ENCODE measurements around the gene PRICKLE4. TPM values are rescaled to one million over a fixed set of nuclear protein-coding genes. Genes with fewer than 3 reads are reported as not detected.

The PRICKLE4 gene
- polyA plus RNA-seq, 1 experiment, result 0.31 TPM

DNA sequence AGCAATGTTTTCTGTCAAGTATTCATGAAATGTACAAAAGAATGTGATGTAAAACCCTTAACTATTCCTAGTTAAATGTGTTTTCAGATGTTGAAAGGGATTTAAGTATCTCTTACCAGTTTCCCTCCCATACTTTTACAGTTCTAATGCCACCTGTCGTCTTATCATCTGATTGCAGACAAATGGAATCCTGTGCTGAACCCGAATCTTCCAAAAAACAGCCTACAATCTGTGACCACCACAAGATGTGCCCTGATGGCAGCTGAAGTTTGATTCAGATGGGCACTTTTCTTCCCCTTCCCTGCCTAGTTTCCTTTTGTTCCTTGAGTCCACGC lies 8.8 kb downstream of the PRICKLE4 start:
- TF ChIP-seq, protein P1, sequence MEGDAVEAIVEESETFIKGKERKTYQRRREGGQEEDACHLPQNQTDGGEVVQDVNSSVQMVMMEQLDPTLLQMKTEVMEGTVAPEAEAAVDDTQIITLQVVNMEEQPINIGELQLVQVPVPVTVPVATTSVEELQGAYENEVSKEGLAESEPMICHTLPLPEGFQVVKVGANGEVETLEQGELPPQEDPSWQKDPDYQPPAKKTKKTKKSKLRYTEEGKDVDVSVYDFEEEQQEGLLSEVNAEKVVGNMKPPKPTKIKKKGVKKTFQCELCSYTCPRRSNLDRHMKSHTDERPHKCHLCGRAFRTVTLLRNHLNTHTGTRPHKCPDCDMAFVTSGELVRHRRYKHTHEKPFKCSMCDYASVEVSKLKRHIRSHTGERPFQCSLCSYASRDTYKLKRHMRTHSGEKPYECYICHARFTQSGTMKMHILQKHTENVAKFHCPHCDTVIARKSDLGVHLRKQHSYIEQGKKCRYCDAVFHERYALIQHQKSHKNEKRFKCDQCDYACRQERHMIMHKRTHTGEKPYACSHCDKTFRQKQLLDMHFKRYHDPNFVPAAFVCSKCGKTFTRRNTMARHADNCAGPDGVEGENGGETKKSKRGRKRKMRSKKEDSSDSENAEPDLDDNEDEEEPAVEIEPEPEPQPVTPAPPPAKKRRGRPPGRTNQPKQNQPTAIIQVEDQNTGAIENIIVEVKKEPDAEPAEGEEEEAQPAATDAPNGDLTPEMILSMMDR (IDR thresholded peaks at IDR 0.05; ENCODE audit: insufficient read depth, low read depth, low read length), result no peak
- CTCF ChIA-PET, result interaction anchor here (0.9 to 3.9 kb wide), 3 partner anchors 11 to 254 kb away, joined by 3 to 26 read pairs (median 13); partner anchors contain the start of genes BYSL and MED20
- H3K36me3 ChIP-seq (ENCODE audit: control insufficient read depth, insufficient read depth, low read length), result no peaks in the 10 kb centered on the region; the same call in 1 of the 2 replicates
- POLR2A ChIA-PET, result no interaction called here
- H3K27me3 ChIP-seq (ENCODE audit: control insufficient read depth, insufficient read depth, low read length), result no peaks in the 10 kb centered on the region
- DNase-seq (ENCODE audit: low read depth), result no peak
- no peak overlapping the region for H3K4me3 ChIP-seq (ENCODE audit: low read depth, low read length)

DNA sequence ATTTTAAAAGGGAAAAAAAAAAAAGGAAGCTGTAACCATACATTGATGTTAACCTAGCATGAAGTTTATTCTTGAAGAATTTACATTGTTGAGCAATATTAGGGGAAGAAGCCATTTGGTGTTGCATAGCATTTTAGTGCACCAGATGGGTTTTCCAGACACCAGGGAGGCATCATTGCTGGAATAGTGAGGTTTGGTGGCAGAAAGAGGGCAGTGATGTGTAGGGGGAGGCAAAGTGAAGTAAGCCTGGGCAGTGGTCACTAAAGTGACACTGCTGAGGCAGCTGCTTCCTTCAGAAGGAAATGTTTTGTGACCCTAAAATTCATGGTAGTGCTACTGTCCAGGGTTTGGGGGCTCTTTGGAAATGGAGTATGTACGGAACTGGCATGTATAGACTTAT lies 9.5 kb downstream of the PRICKLE4 start:
- Histone ChIP-seq H3K4me3 (ENCODE audit: low read depth, low read length) (no peak overlapping the region), H3K27me3 (ENCODE audit: control insufficient read depth, insufficient read depth, low read length) (no peaks in the 10 kb centered on the region), H3K36me3 (ENCODE audit: control insufficient read depth, insufficient read depth, low read length) (no peaks in the 10 kb centered on the region; the same call in 1 of the 2 replicates)
- POLR2A ChIA-PET, result no interaction called here
- TF ChIP-seq, protein P1 (IDR thresholded peaks at IDR 0.05; ENCODE audit: insufficient read depth, low read depth, low read length), result no peak
- CTCF ChIA-PET, result interaction anchor here (2.4 to 3.9 kb wide), 2 partner anchors 11 to 132 kb away, joined by 13 to 26 read pairs; partner anchors contain the start of genes BYSL and MED20
- no peak for DNase-seq (ENCODE audit: low read depth)

DNA sequence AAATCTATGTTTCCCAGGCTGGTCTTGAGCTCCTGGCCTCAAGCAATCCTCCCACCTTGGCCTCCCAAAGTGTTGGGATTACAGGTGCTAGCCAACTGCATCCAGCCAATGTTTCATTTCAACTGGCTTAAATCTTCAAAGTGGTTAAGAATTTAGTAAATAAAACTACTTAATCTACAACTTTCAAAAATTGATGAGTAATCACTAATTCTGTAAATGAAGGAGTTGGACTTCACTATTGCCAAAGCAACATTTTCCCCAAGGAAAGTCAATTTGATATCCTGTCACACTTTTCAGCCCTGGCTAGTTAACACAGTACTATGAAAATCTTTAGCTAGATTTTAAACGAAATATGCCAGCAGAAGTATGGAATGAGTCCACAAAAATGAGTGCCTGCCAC lies 10.7 kb downstream of the PRICKLE4 start:
- TF ChIP-seq, protein P1 (IDR thresholded peaks at IDR 0.05; ENCODE audit: insufficient read depth, low read depth, low read length), result no peak
- Histone ChIP-seq H3K27me3 (ENCODE audit: control insufficient read depth, insufficient read depth, low read length) (no peaks in the 10 kb centered on the region), H3K4me3 (ENCODE audit: low read depth, low read length) (no peak overlapping the region), H3K36me3 (ENCODE audit: control insufficient read depth, insufficient read depth, low read length) (no peaks in the 10 kb centered on the region; the same call in 1 of the 2 replicates)
- CTCF ChIA-PET, result interaction anchor here (1.0 to 2.4 kb wide), 4 partner anchors 9 to 253 kb away, joined by 3 to 13 read pairs (median 4); no protein-coding TSS in a partner anchor
- POLR2A ChIA-PET, result no interaction called here
- no peak for DNase-seq (ENCODE audit: low read depth)

DNA sequence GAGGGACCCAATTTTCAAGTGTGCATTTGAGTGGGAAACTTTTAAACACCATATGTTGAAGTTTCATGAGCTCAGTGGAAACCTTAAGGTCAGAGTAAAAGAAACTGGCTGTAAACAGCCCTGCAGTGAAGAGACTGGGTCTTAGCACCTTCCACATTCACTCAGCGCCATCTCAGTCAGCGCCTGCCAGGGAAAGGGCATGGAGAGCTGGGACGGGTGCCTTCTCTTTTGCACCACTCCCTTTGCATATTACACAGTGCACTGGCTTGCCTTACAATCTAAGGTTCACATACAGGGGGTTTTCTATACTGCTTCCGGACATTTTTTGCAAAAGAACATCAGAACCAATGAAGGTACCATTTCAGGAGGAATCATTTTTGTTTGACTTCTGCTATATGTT lies 11.4 kb downstream of the PRICKLE4 start:
- DNase-seq (ENCODE audit: low read depth), result no peak
- H3K27me3 ChIP-seq (ENCODE audit: control insufficient read depth, insufficient read depth, low read length), result no peaks in the 10 kb centered on the region
- POLR2A ChIA-PET, result no interaction called here
- H3K4me3 ChIP-seq (ENCODE audit: low read depth, low read length), result no peak overlapping the region
- no peaks in the 10 kb centered on the region; the same call in 1 of the 2 replicates for H3K36me3 ChIP-seq (ENCODE audit: control insufficient read depth, insufficient read depth, low read length)
- CTCF ChIA-PET, result interaction anchor here (1.0 to 2.4 kb wide), 3 partner anchors 9 to 251 kb away, joined by 3 to 13 read pairs (median 4); no protein-coding TSS in a partner anchor
- TF ChIP-seq, protein P1 (IDR thresholded peaks at IDR 0.05; ENCODE audit: insufficient read depth, low read depth, low read length), result no peak

DNA sequence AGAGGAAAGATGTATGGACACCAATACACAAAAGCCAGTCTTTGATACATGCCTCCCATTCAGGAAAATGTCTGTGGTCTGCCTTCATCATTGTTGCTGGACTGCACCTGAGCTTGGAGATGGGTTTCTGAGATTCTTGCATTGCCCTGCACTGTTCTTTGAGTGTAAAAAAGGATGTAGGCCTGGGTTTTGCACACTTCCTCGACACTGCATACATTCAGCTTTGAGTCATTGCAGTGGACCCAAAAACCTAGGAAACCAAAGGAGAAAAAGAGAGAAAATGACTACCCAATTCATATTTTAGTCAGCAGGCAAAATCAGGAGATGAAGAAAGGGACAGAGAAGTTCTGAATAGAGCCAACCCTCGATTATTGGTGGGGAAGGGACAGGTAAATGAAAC lies 15.9 kb downstream of the PRICKLE4 start:
- Histone ChIP-seq H3K36me3 (ENCODE audit: control insufficient read depth, insufficient read depth, low read length) (peaks cover 1% of the 10 kb centered on the region; the same call in 1 of the 2 replicates), H3K4me3 (ENCODE audit: low read depth, low read length) (no peak overlapping the region), H3K27me3 (ENCODE audit: control insufficient read depth, insufficient read depth, low read length) (no peaks in the 10 kb centered on the region)
- ChIA-PET POLR2A (no interaction called here), CTCF (interaction anchor here (3.8 kb wide), 1 partner anchor 247 kb away, joined by 21 read pairs; no protein-coding TSS in a partner anchor)
- DNase-seq (ENCODE audit: low read depth), result no peak
- TF ChIP-seq, protein P1 (IDR thresholded peaks at IDR 0.05; ENCODE audit: insufficient read depth, low read depth, low read length), result no peak
